Esophagus squamous epithelium (tissue), 4 donors: ENCODE measurements around the gene STAC3.

Experiments
- POLR2A ChIP-seq, 4 donors: fragments of 450-650 bp; IDR thresholded peaks; one replicate each; pipeline ENCODE4 v1.6.1; 2017; ENCODE audit warnings: antibody characterized with exemption in 4 of 4, mild to moderate bottlenecking in 4 of 4, moderate library complexity in 3 of 4
- TF ChIP-seq, protein P1 (sequence below), 6 experiments: fragments of 450-650 bp in 4 of 6; fragments of 200-600 bp in 2 of 6; sonication (generic) in 2 of 6; IDR thresholded peaks; one replicate each; pipeline ENCODE4 v1.5.1; 2016 to 2019; ENCODE audit warnings: antibody characterized with exemption in 6 of 6, mild to moderate bottlenecking in 4 of 6, moderate library complexity in 4 of 6

DNA sequence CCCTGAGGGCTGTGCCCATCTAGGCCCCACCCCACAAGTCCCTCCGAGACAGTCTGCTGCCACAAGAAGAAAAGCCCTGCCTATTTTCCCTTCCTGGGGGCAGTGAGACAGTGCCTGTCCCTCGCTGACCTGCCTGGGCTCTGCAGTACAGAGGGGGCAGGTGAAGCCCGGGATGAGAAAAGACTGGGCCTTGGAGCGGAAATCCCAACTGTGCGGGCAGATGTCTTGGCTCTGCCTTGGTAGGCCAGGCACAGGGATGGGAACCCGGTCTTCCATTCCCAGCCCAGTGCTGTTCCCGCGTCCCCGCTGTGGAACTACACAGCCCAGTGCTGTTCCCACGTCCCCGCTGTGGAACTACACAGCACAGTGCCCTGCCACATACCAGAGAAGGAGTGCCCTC lies 47.2 kb downstream of the STAC3 start:
- no peak for TF ChIP-seq POLR2A (IDR thresholded peaks at IDR 0.05)
- TF ChIP-seq, protein P1, sequence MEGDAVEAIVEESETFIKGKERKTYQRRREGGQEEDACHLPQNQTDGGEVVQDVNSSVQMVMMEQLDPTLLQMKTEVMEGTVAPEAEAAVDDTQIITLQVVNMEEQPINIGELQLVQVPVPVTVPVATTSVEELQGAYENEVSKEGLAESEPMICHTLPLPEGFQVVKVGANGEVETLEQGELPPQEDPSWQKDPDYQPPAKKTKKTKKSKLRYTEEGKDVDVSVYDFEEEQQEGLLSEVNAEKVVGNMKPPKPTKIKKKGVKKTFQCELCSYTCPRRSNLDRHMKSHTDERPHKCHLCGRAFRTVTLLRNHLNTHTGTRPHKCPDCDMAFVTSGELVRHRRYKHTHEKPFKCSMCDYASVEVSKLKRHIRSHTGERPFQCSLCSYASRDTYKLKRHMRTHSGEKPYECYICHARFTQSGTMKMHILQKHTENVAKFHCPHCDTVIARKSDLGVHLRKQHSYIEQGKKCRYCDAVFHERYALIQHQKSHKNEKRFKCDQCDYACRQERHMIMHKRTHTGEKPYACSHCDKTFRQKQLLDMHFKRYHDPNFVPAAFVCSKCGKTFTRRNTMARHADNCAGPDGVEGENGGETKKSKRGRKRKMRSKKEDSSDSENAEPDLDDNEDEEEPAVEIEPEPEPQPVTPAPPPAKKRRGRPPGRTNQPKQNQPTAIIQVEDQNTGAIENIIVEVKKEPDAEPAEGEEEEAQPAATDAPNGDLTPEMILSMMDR (IDR thresholded peaks at IDR 0.05): no peak
